ENCODE measurements around the gene NPIPB2. TPM values are rescaled to one million over a fixed set of nuclear protein-coding genes. Genes with fewer than 3 reads are reported as not detected.

Gene NPIPB2
- total RNA-seq, 1 experiment from 2014 or later, result 10.3 TPM

GRCh38 chr16:11957591-11958395 lies 15.9 kb upstream of the NPIPB2 start:
- no TSS peak for BruUV-seq (replicated peaks)
- in situ Hi-C loops (cut with HindIII; ENCODE audit: low pct_unique_long_range_greater_than_20kb, low sequenced_read_pairs) (no loop called here), intact Hi-C loops (cut with micrococcal nuclease; ENCODE audit: unreplicated experiment) (no loop called here)
- ATAC-seq, result no peak
- ChIA-PET CTCF (no interaction called here), POLR2A (no interaction called here)
- Histone ChIP-seq H3K9me3 (ENCODE audit: control insufficient read depth, insufficient read depth, low read depth, low read length) (no peaks in the 10 kb centered on the region), H3K4me3 (ENCODE audit: low read depth in 2 of 2, low read length in 2 of 2) (no peak overlapping the region), H3K27me3 (ENCODE audit: control insufficient read depth, insufficient read depth, low read length) (no peaks in the 10 kb centered on the region), H3K4me1 (ENCODE audit: control insufficient read depth, insufficient read depth, low read length) (no peaks in the 10 kb centered on the region), H3K27ac (ENCODE audit: low read length) (no peak overlapping the region), H3K36me3 (ENCODE audit: control insufficient read depth, insufficient read depth, low read length) (no peaks in the 10 kb centered on the region)
- TF ChIP-seq SIN3A (IDR thresholded peaks at IDR 0.05; ENCODE audit: borderline replicate concordance, insufficient read depth, low read depth, low read length), result no peak
- TF ChIP-seq TCF7L2 (IDR thresholded peaks at IDR 0.05; ENCODE audit: low read depth, low read length), result no peak
- TF ChIP-seq POLR2AphosphoS5 (IDR thresholded peaks at IDR 0.05; ENCODE audit: low read depth, low read length), result no peak
- TF ChIP-seq REST (IDR thresholded peaks at IDR 0.05; ENCODE audit: insufficient read depth in 1 of 2, low read depth in 2 of 2, low read length in 1 of 2), result no peak
- no peak for TF ChIP-seq CTCF (IDR thresholded peaks at IDR 0.05)
- DNase-seq (ENCODE audit: low read depth, low spot score), result no peak

- Histone ChIP-seq H3K27ac (ENCODE audit: low read length) (no peak overlapping the region), H3K4me3 (ENCODE audit: low read depth in 2 of 2, low read length in 2 of 2) (no peak overlapping the region), H3K4me1 (ENCODE audit: control insufficient read depth, insufficient read depth, low read length) (no peaks in the 10 kb centered on the region), H3K27me3 (ENCODE audit: control insufficient read depth, insufficient read depth, low read length) (no peaks in the 10 kb centered on the region), H3K36me3 (ENCODE audit: control insufficient read depth, insufficient read depth, low read length) (no peaks in the 10 kb centered on the region), H3K9me3 (ENCODE audit: control insufficient read depth, insufficient read depth, low read depth, low read length) (no peaks in the 10 kb centered on the region)
- TF ChIP-seq POLR2AphosphoS5 (IDR thresholded peaks at IDR 0.05; ENCODE audit: low read depth, low read length), result no peak
- ATAC-seq, result no peak
- intact Hi-C loops (cut with micrococcal nuclease; ENCODE audit: unreplicated experiment) (no loop called here), in situ Hi-C loops (cut with HindIII; ENCODE audit: low pct_unique_long_range_greater_than_20kb, low sequenced_read_pairs) (no loop called here)
- ChIA-PET CTCF (no interaction called here), POLR2A (no interaction called here)
- no peak for DNase-seq (ENCODE audit: low read depth, low spot score)
- no TSS peak for BruUV-seq (replicated peaks)
Measured at GRCh38 chr16:11956558-11956957, 14.7 kb upstream of the NPIPB2 start.

- H3K4me3 ChIP-seq (ENCODE audit: low read depth in 2 of 2, low read length in 2 of 2), result no peak overlapping the region
- POLR2A ChIA-PET, result no interaction called here
- intact Hi-C loops (cut with micrococcal nuclease; ENCODE audit: unreplicated experiment), result no loop called here
Measured at GRCh38 chr16:11955713-11956123, 13.9 kb upstream of the NPIPB2 start.

More at GRCh38 chr16:11955713-11956123, 13.9 kb upstream of the NPIPB2 start:
- ATAC-seq, result peak; percentile 39; the same call in 1 of the 2 replicates
- Histone ChIP-seq H3K36me3 (ENCODE audit: control insufficient read depth, insufficient read depth, low read length) (no peaks in the 10 kb centered on the region), H3K27ac (ENCODE audit: low read length) (no peak overlapping the region), H3K4me1 (ENCODE audit: control insufficient read depth, insufficient read depth, low read length) (no peaks in the 10 kb centered on the region), H3K27me3 (ENCODE audit: control insufficient read depth, insufficient read depth, low read length) (no peaks in the 10 kb centered on the region), H3K9me3 (ENCODE audit: control insufficient read depth, insufficient read depth, low read depth, low read length) (no peaks in the 10 kb centered on the region)
- CTCF ChIA-PET, result interaction anchor here (1.1 kb wide), 1 partner anchor 113 kb away, joined by 3 read pairs; no protein-coding TSS in a partner anchor
- no TSS peak for BruUV-seq (replicated peaks)
- no peak for TF ChIP-seq POLR2AphosphoS5 (IDR thresholded peaks at IDR 0.05; ENCODE audit: low read depth, low read length)
- no peak for TF ChIP-seq REST (IDR thresholded peaks at IDR 0.05; ENCODE audit: insufficient read depth in 1 of 2, low read depth in 2 of 2, low read length in 1 of 2)
- TF ChIP-seq SIN3A (IDR thresholded peaks at IDR 0.05; ENCODE audit: borderline replicate concordance, insufficient read depth, low read depth, low read length), result no peak
- no peak for TF ChIP-seq TCF7L2 (IDR thresholded peaks at IDR 0.05; ENCODE audit: low read depth, low read length)
- TF ChIP-seq CTCF (IDR thresholded peaks at IDR 0.05), result no peak
- no peak for DNase-seq (ENCODE audit: low read depth, low spot score)
- in situ Hi-C loops (cut with HindIII; ENCODE audit: low pct_unique_long_range_greater_than_20kb, low sequenced_read_pairs), result no loop called here

Data from Panc1 (cell line).